Keratinocyte (primary cell): ENCODE data around the gene NUDT21. TPM values are rescaled to one million over a fixed set of nuclear protein-coding genes. Genes with fewer than 3 reads are reported as not detected.

Experiments used
- DNase-seq: peaks from one replicate; pipeline ENCODE4 v3.0.0-alpha.2; 2011; ENCODE audit warnings: low read depth, missing footprints, low spot score
- FAIRE-seq: peaks from 2 replicates; lab custom pipeline; 2011; peaks lifted over from hg19 to GRCh38; lab: Jason Lieb, UNC
- H2AFZ ChIP-seq: 2 replicates; pipeline ENCODE4 v1.6.0; 2012; ENCODE audit warnings: low read length, control low read depth, inconsistent platforms; ENCODE audit not compliant: control insufficient read depth
- H3K27ac ChIP-seq: 2 replicates; pipeline ENCODE4 v1.5.1; 2011; ENCODE audit warnings: low read length; ENCODE audit not compliant: control insufficient read depth, insufficient read depth
- H3K27me3 ChIP-seq: 3 replicates; pipeline ENCODE4 v1.6.0; 2011; ENCODE audit warnings: low read length; ENCODE audit not compliant: control insufficient read depth, insufficient read depth; ENCODE audit errors: extremely low read depth
- H3K36me3 ChIP-seq, 2 experiments: 2 replicates in 1 of 2; 3 replicates in 1 of 2; pipeline ENCODE4 v1.5.1; 2011; ENCODE audit warnings: low read length in 2 of 2, mild to moderate bottlenecking in 1 of 2; ENCODE audit not compliant: control insufficient read depth in 2 of 2, insufficient read depth in 2 of 2; ENCODE audit errors: extremely low read depth in 1 of 2
- H3K4me1 ChIP-seq: 3 replicates; pipeline ENCODE4 v1.5.1; 2011; ENCODE audit warnings: low read length; ENCODE audit not compliant: control insufficient read depth, insufficient read depth; ENCODE audit errors: extremely low read depth
- H3K4me2 ChIP-seq: 3 replicates; pipeline ENCODE4 v1.6.0; 2011; ENCODE audit warnings: low read depth, low read length; ENCODE audit not compliant: control insufficient read depth, insufficient read depth; ENCODE audit errors: extremely low read depth
- H3K4me3 ChIP-seq, 3 experiments: fragments of 200-600 bp in 1 of 3; sonication (generic) in 1 of 3; 2 replicates in 2 of 3; 3 replicates in 1 of 3; pipeline ENCODE4 v1.5.1; 2011 to 2016; ENCODE audit warnings: low read length in 3 of 3, mild to moderate bottlenecking in 3 of 3, control low read depth in 2 of 3, inconsistent platforms in 1 of 3, low read depth in 1 of 3, mixed read lengths in 1 of 3, mixed run types in 1 of 3, moderate library complexity in 1 of 3; ENCODE audit not compliant: control insufficient read depth in 2 of 3, insufficient read depth in 2 of 3; ENCODE audit errors: extremely low read depth in 1 of 3
- H3K79me2 ChIP-seq: 2 replicates; pipeline ENCODE4 v1.6.0; 2012; ENCODE audit warnings: low read length; ENCODE audit not compliant: control insufficient read depth, insufficient read depth
- H3K9ac ChIP-seq: 3 replicates; pipeline ENCODE4 v1.6.0; 2011; ENCODE audit warnings: low read length; ENCODE audit not compliant: control insufficient read depth, insufficient read depth; ENCODE audit errors: extremely low read depth
- H3K9me1 ChIP-seq: 3 replicates; pipeline ENCODE4 v1.6.0; 2011; ENCODE audit warnings: low read length; ENCODE audit not compliant: control insufficient read depth, insufficient read depth; ENCODE audit errors: extremely low read depth
- H3K9me3 ChIP-seq: 2 replicates; pipeline ENCODE4 v1.5.1; 2012; ENCODE audit warnings: low read depth, low read length; ENCODE audit not compliant: control insufficient read depth
- H4K20me1 ChIP-seq: 3 replicates; pipeline ENCODE4 v1.6.0; 2011; ENCODE audit warnings: low read length; ENCODE audit not compliant: control insufficient read depth, insufficient read depth; ENCODE audit errors: extremely low read depth
- CTCF ChIP-seq, 3 experiments: IDR thresholded peaks in 1 of 3; conservative IDR thresholded peaks in 1 of 3; optimal IDR thresholded peaks in 1 of 3; 2 replicates in 2 of 3; 3 replicates in 1 of 3; pipeline versions ENCODE3 to v1.5.1; 2011; ENCODE audit warnings: low read length in 3 of 3, mild to moderate bottlenecking in 3 of 3, moderate library complexity in 2 of 3, control low read depth in 1 of 3, inconsistent platforms in 1 of 3; ENCODE audit not compliant: insufficient read depth in 2 of 3; ENCODE audit errors: extremely low read depth in 1 of 3
- EZH2 ChIP-seq: IDR thresholded peaks from one replicate; pipeline ENCODE4 v1.6.1; 2012; ENCODE audit warnings: inconsistent platforms, mild to moderate bottlenecking, low read length, moderate library complexity
- dilution Hi-C: fragments of 300-500 bp; cut with MboI; formaldehyde crosslinking; loops from one replicate; pipeline ENCODE4 v1.7.0; 2020; ENCODE audit warnings: low sequenced_read_pairs; ENCODE audit not compliant: extremely low pct_ligation_motif_present
- polyA plus RNA-seq, 5 experiments: library from polyadenylated mRNA; depleted of rRNA in 3 of 5; stranded (reverse) in 3 of 5; stranded (forward) in 1 of 5; unstranded in 1 of 5; fragments of >200 nt; gene quantifications; 1 replicate in 1 of 5; 2 replicates in 3 of 5; 3 replicates in 1 of 5; pipeline versions ENCODE4 v1.2.1 to v1.2.3, GENCODE V29; 2011 to 2012; ENCODE audit warnings: missing spikeins in 2 of 5, low read depth in 1 of 5, low replicate concordance in 1 of 5

NUDT21 gene
- polyA plus RNA-seq, 1 donor (not counting 4 experiments of a cell fraction or from before 2014, with no cell fraction given) = 98.2 TPM

- Histone ChIP-seq H4K20me1 (no peaks in the 10 kb centered on the region), H3K79me2 (peaks cover 41% of the 10 kb centered on the region), H3K36me3 (peaks cover 2 to 4% of the 10 kb centered on the region in 2 experiments), H3K9me3 (no peaks in the 10 kb centered on the region), H3K9ac (no peak overlapping the region), H3K27me3 (no peaks in the 10 kb centered on the region), H3K27ac (no peak overlapping the region), H3K4me1 (peaks cover 3% of the 10 kb centered on the region), H3K4me3 (no peak overlapping the region), H2AFZ (no peak overlapping the region), H3K9me1 (no peaks in the 10 kb centered on the region), H3K4me2 (no peak overlapping the region)
- TF ChIP-seq CTCF (optimal IDR thresholded peaks at IDR 0.05 in 1 of 3, IDR thresholded peaks at IDR 0.05 in 1 of 3, conservative IDR thresholded peaks at IDR 0.05 in 1 of 3; ENCODE audit: extremely low read depth in 1 of 3, insufficient read depth in 2 of 3, low read length in 3 of 3) = no peak
- no peak for TF ChIP-seq EZH2
- no peak for FAIRE-seq
- dilution Hi-C loops = no loop called here
- DNase-seq = no peak
Observed at GRCh38 chr16:56414366-56414765, 36.8 kb downstream of the NUDT21 start.

- dilution Hi-C loops = no loop called here
- DNase-seq (no peak), FAIRE-seq (no peak)
- H3K36me3 ChIP-seq = peaks cover 4 to 9% of the 10 kb centered on the region in 2 experiments
- no peaks in the 10 kb centered on the region for H3K27me3 ChIP-seq
- H3K4me1 ChIP-seq = peaks cover 5% of the 10 kb centered on the region
- no peak overlapping the region for H3K4me2 ChIP-seq
- no peaks in the 10 kb centered on the region for H3K9me3 ChIP-seq
- H3K4me3 ChIP-seq = no peak overlapping the region
- H2AFZ ChIP-seq = no peak overlapping the region
- H4K20me1 ChIP-seq = no peaks in the 10 kb centered on the region
- no peak for TF ChIP-seq EZH2
- TF ChIP-seq CTCF (optimal IDR thresholded peaks at IDR 0.05 in 1 of 3, IDR thresholded peaks at IDR 0.05 in 1 of 3, conservative IDR thresholded peaks at IDR 0.05 in 1 of 3; ENCODE audit: extremely low read depth in 1 of 3, insufficient read depth in 2 of 3, low read length in 3 of 3) = no peak
- no peaks in the 10 kb centered on the region for H3K9me1 ChIP-seq
- peaks cover 38% of the 10 kb centered on the region for H3K79me2 ChIP-seq
- no peak overlapping the region for H3K9ac ChIP-seq
- no peak overlapping the region for H3K27ac ChIP-seq
Observed at GRCh38 chr16:56413381-56413780, 37.8 kb downstream of the NUDT21 start.
